Hematopoietic multipotent progenitor cell treated with erythropoietin and hydrocortisone succinate and interleukin-3 and kit ligand, for 8 days (in vitro differentiated cells): ENCODE results near the gene HSF2BP.

Experiments
- DNase-seq: peaks from one replicate; pipeline ENCODE4 v3.0.0-alpha.2; 2015

HSF2BP gene

DNA sequence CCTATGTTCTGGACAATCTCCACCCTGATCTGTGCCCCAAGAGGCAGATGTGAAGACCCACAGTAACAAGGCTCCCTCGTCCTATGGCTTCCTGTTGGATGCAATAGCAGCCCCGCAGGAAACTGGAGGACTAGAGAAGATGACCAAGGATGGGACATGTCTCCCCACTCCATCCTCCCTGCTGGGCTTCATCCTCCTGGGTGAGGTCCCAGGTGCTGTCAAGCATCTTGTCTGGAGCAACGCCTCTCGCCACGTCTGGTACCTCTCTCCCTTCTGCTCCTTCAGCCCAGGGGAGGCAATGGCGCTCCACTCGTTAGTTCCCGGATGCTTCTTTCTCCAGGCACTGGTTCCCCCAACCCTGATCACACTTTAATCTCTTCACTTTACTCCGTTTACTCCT lies 11.1 kb downstream of the HSF2BP start:
- DNase-seq = no peak

DNA sequence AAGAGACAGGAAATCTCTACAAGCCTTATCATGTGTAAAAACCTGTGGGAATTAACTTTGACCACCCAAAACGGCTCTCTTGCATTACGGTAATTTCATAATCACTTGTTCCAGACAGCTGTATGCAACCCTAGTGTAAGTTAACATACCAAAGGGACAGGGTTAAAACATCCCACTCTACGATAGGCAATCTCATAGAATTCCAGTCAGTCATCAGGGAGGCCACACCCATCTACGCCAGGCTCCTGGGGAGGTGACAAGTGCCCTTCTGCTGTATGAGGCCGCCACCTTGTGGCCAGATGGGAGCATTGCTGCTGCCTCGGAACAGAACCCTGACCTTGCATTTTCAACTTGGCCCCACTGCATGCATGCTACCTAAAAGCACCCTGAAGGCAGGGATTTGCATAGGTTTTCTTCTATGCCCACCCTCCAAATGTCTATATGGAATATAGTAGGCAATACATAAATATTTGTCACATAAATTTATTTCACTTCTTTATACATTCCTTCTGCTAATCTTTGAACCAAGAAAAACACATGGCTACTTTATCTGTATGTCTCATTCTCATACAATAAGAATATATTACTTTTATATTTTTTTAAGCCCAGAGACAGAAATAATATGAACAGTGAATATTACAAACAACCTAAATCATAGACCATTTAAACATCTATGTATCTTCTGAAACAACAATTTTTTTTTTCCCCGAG lies 12.6 kb downstream of the HSF2BP start:
- peak; percentile 90 for DNase-seq

DNA sequence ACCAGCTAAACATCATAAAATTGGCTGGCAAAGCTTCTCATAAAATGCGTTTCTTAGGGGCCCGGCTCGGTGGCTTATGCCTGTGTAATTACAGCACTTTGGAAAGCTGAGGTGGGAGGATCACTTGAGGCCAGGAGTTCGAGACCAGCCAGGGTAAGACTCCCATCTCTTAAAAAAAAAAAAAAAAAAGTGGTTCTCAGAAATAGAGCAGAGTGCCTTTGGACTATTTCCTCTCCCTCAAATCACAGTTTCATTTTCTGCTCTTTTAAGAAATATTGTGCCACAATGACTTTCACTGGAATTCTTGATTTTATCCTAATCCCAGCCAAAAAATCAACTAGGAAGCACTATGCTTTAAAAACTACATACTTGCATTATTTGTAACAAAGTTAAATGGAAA lies 13.3 kb downstream of the HSF2BP start:
- DNase-seq = no peak

DNA sequence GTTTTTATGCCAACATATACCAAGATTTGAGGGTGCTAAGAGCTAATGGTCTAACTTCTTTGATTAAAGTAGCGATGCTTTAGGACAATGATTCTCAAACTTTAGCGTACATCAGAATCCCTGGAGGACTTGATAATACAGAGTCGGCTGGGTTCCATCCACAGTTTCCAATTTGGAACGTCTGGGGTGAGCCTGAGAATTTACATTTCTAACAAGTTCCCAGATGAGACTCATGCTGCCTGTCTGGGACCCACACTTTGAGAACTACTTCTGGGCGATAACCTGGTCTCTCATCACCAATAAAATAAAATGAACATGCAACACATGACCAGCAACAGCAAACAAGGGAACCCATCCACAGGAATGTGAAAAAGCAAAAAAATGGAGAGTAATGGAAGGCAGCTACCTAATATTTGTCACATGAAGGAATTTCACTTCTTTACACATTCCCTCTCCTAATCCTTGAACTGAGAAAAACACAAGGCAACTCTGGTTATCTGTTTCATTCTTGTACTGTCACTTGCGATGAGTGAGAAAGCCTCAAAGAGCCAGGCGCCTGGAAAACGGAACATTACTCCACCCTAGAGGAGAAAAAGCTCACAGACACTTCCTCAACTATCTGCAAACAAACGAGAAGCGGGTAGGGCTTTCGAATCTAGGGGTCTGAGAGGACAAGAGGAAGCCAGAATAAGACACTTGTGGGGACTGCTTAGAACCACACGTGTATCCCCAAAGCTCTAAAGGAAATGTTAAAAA lies 14.0 kb downstream of the HSF2BP start:
- DNase-seq = peak; percentile 67

DNA sequence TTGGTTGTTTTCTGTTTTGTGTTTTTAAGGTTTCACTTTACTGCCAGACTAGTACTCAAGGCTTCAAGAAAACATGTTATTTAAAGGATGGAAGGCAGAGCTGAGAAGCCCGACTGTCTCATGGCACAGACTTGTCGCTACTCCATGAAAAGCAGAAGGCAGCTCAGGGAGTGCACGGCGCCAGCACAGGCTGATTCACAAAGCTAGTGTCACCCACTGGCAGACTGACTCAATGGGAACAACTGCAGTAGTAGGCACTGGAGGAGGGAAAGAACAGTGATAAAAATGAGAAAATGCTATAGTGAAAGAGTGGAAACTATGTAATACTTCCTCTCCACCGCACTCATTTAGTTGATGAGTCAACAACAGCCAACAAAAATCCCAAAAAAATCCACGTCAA lies 14.7 kb downstream of the HSF2BP start:
- DNase-seq = no peak

DNA sequence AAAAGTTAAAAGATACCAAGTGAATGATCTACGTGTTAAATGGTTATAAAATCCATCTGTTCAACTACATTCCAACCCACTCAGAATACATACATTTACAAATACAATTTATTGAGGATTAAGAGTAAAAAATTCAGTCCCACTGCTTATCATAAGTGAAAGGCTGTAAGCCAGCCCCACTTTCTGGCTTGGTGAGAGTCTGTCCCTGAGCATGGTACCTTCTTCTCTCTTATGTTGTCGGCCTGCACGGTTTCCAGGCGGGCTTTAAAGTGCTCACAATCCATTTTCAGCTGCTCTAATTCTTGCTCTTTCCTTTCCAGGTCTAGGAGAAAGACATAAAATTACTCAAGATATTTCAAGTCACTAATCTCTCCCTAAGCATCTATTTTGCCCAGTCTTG lies 15.2 kb downstream of the HSF2BP start:
- no peak for DNase-seq

DNA sequence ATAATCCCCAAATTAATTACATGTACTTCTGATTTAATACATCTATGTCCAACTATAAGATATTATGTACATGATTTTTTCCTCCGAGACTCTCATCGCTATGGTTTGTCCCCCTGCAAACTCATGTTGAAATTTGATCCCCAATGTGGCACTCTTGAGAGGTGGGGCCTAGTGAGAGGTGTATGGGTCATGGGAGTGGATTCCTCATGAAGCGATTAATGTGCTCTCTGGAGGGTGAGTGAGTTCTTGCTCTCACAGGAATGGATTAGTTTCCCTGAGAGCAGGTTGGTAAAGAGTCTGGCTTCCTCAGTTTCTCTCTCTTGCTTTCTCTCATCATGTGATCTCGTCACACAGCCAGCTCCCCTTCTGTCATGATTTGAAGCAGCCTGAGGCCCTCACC lies 16.1 kb downstream of the HSF2BP start:
- no peak for DNase-seq

DNA sequence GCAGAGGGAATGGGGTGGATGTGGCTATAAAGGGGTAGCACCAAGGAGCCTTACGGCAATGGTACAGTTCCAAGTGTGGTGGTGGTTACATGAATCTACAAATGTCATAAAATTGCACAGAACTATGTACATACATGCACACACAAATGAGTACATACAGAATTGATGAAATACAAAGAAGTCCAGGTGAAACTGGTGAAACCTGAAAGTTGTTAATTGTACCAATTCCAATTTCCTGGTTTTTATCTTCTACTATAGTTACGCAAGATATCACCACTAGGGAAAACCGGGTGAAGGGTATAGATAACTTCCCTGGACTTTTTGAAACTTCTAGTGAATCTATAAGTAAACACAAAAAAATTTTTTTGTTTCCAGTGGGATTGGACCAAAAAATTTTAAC lies 18.9 kb downstream of the HSF2BP start:
- DNase-seq = no peak

DNA sequence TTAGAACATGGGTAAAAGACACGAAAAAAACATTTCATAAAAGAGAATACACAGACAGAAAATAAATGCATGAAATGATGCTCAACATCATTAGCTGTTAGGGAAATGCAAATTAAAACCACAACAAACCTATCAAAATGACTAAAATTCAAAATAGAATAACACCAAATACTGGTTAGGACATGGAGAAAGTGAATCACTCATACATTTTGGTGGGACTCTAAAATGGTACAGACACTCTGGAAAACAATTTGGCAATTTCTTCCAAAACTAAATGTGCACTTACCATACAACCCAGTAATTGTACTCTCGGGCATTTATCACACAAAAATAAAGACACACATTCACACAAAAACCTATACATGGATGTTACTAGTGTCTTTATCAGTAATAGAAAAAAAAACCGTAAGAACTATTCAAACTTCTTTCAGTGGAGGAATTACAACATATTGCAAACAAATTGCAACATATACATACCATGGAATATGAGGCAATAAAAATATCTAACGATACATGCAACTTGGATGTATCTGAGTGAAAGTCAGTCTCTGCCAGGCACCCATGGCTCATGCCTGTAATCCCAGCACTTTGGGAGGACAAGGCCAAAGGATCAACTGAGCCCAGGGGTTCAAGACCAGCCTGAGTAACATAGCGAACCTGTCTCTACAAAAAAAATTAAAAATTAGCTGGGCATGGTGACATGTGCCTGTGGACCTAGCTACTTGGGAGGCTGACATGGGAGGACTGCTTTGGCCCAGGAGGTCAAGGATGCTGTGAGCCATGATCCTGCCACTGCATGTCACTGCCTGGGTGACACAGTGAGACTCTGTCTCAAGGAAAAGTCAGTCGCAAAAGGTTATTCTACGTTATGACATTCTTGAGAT lies 19.6 kb downstream of the HSF2BP start:
- DNase-seq = no peak

DNA sequence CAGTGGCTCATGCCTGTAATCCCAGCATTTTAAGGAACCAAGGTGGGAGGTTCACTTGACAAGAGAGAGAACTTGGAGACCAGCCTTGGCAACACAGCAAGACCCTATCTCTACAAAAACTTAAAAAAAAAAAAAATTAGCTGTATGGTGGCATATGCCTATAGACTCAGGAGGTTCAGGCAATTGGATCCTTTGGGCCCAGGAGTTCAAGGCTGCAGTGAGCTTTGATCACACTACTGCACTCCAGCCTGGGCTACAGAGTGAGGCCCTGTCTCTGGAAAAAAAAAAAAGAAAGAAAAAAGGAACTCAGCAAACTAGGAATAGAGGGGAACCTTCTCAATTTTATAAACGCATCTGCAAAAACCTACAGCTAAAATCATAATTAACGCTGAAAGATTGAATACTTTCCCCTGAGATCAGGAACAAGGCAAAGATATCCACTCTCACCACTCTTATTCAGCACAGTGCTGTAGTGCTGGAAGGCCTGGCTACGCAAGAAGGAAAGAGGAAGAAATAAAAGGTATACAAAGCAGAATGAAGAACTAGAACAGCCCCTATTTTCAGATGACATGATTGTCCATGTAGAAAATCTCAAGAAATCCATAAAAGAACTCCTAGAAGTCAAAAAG lies 21.6 kb downstream of the HSF2BP start:
- DNase-seq = no peak

DNA sequence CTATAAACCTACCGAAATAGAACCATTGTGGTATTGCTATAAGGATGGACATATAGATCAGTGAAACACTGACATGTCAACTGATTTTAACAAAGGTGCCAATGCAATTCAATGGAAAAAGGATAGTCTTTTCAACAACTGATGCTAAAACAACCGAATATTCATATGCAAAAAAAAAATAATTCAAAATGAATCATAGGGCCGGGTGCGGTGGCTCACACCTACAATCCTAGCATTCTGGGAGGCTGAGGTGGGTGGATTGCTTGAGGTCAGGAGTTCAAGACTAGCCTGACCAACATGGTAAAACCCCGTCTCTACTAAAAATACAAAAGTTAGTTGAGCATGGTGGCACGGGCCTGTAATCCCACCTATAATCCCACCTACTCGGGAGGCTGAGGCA lies 23.9 kb downstream of the HSF2BP start:
- DNase-seq = no peak

DNA sequence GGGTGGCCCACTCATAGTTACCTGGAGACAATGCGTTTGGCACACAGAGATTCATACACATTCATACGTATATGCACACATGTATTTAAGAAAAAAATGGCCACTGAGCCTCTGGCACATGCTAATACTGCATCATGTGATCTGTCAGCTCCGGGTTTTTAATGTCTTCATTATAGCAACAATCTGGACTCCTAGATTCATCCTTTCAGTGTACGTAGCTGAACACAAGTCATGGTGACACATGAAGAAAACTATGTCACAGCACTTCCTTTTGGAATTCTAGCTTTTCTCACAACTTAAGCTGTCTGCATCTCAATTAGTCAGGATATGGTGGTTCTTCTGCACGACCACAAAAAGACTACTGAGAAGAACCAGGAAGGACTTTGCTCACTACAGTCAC lies 24.7 kb downstream of the HSF2BP start:
- DNase-seq = no peak

DNA sequence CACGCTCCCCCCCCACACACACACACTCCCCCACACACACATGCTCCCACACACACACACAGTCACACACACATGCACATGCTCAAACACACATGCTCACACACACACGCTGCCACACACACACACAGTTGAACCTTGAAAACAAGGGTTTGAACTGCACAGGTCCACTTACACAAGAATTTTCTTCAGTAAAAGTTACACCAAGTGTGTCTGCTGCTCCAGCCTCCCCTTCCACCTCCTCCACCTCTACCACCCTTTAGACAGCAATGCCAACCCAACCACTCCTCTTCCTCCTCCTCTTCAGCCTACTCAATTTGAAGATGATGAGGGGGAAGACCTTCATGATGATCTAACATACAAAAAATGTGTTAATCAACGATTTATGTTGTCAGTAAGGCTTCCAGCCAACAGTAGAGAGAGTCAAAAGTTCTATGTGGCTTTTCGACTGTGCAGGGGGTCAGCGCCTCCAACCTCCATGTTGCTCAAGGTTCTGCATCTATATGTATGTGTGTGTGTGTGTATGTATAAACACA lies 26.8 kb downstream of the HSF2BP start:
- no peak for DNase-seq

DNA sequence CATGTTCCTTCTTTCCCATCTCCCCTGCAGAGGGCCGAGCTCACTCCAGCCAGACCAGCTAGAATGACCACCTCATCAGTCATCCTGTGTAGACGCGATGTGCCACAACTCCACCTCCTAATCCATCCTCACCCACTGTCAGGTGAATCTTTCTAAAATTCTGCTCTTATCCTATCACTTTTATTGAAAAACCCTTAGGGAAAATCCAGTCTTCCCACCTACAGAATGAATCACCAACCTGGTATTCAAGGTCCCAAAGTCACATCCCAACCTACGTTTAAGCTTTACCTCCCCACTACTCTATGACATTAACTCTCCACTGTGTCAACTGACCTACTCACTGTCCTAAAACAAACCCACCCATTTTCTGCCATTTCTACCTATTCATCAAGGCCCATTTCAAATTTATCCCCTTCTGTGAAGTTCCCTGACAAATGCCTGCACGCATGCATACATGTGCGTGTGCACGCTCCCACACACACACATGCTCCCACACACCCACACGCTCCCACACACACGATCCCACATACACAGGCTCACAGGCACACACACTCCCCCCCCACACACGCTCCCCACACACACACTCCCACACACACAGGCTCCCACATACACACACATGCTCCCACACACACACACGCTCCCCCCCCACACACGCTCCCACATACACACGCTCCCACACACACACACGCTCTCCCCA lies 27.7 kb downstream of the HSF2BP start:
- no peak for DNase-seq

DNA sequence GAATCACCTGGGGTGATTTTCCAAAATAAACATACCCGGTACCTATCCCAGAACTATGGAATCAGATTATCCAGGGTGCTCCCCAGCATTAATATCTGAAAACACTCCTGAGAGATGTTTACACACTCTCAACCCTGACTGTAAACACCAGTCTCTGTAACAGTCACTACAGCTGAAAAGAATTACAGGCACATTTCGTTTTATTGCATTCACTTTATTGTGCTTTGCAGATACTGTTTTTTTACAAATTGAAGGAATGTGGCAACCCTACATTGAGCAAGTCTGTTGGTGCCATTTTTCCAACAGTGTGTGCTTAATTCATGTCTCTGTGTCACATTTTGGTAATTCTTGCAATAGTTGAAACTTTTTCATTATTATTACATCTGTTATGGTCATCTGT lies 31.8 kb downstream of the HSF2BP start:
- no peak for DNase-seq

DNA sequence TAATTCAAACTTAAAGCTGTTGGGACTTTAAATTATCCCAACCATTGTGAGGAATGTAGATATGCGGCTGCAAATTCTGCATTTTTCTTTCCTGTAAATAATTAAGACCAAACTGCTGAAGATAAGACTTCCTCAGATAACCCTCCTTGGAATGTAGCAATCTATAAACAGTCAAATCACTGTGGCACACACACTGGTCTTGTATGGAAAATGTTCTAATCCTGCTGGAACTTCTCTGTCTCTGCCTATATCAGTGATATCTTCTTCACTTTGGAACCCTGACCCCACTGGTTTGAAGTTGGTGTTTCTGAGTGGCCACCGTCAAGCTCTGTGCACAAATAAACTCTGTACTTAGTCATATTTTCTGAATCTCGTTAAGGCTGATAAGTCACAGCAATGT lies 32.9 kb downstream of the HSF2BP start:
- DNase-seq = no peak

DNA sequence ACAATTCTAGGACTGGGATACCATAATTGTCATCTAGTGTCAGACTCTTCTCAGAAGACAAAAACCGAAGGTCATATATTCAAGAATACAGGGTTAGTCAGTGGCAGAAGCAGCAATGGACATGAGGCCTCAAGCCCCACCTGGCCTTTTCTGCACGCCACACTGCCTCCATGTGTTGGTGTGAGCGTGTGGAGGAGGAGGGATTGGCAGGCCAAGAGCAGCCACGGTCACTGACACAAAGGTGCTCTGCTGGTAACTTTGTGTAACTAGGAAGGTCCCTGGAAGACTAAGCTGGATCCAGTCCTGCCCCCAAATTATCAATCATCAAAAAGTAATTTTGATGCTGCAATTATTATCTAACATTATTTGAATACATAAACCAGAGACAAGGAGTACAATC lies 34.9 kb downstream of the HSF2BP start:
- DNase-seq = no peak

DNA sequence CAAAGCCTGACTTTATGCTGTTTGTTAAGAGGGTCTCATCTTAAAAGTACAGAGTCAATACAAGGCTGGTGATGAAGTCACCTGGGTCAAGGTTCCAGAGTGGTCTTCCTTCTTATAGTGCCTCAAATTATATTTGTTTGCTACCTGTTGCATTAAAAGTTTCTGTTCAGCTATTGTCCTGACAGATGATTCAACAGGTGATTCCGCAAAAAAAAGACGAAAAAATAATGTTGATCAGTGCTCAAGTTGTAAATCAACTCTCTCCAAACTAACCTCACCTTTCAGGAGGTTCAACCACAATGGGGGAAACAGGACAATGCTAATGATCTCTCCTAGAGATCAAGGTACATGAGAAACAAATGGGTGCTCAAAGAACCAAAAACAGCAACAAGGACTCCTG lies 35.7 kb downstream of the HSF2BP start:
- no peak for DNase-seq

DNA sequence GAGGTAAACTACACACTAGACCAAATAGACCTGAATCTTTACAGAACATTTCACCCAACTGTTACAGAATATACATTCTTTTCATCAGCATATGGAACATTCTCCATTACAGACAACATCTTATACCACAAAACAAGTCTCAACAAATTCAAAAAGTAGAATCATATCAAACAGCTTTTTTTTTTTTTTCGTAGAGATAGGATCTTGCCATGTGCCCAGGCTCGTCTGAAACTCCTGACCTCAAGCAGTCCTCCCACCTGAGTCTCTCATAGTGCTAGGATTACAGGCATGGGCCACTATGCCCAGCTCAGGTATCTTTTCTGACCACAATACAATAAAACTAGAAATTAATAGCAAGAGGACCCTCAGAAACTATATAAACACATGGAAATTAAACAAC lies 36.5 kb downstream of the HSF2BP start:
- no peak for DNase-seq

DNA sequence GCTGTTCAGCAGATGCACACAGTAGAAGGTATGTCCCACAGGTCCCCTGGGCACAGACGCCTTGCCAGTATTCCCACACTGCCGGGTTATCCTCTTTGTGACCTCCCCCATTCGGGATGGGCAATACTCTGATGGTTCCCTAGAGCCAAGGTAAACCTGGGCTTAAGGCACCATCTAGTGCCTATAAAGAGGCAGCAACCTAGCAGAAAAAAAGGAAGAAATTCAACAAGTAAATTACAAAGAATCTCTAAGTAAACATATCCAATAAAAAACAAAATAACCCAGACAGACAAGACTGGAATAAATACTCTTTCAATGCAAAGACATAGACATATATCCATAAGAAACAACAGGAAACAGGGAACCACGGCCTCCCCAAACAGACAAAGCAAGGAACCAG lies 39.4 kb downstream of the HSF2BP start:
- no peak for DNase-seq

DNA sequence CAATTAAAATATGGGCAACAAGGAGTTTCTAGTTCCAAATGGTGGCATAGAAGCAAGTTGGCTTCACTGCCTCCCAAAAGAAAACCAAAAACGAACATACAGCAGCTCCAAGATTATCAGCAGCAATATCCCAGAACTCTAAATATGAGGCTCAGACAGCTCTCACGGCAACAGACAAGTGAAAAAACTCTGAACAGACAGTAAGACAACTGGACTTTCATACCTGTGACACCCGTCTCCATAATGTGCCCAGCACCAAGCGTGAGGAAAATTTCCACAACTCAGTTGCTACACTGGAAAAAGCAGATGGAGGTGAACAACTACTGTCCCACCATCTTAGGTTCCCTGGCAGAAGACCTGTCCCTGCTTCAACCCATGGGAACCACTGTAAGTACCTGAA lies 39.9 kb downstream of the HSF2BP start:
- no peak for DNase-seq

DNA sequence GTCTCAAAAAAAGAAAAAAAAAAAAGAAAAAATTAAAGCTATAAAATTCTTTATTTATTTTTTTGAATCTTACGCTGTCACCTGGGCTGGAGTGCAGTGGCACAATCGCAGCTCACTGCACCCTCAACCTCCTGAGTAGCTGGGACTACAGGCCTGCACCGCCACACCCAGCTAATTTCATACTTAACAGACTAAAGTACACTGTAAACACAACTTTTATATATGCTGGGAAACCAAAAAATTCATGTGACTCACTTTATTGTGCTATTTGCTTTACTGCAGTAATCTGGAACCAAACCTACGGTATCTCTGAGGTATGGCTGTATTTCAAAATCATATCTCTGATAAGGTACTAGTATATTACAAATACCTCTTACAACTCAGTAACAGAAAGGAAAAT lies 40.3 kb downstream of the HSF2BP start:
- no peak for DNase-seq
